Motor neuron (in vitro differentiated cells): ENCODE results near the gene SPP2. TPM values are rescaled to one million over a fixed set of nuclear protein-coding genes. Genes with fewer than 3 reads are reported as not detected.

Experiments used
- ATAC-seq, 8 experiments: fragments of 200-7000 bp; cut with Tn5 transposase; replicated peaks in 6 of 8; 2 replicates each; pipeline ENCODE4 v1.8.0; 2021; ENCODE audit warnings: mild to moderate bottlenecking in 8 of 8, moderate library complexity in 8 of 8
- H3K27ac ChIP-seq, 2 donors: fragments of 250-450 bp; sonication (Bioruptor Pico); 2 replicates each; pipeline ENCODE4 v1.9.0; 2021; ENCODE audit warnings: antibody characterized with exemption in 2 of 2, mild to moderate bottlenecking in 2 of 2, moderate library complexity in 1 of 2
- H3K4me1 ChIP-seq, 2 donors: fragments of 250-450 bp; sonication (Bioruptor Pico); replicated peaks in 1 of 2; 2 replicates each; pipeline ENCODE4 v1.6.1; 2021; ENCODE audit warnings: antibody characterized with exemption in 2 of 2, mild to moderate bottlenecking in 2 of 2, moderate library complexity in 1 of 2
- H3K4me3 ChIP-seq, 5 donors: fragments of 250-450 bp; sonication (Bioruptor Pico); 2 replicates each; pipeline ENCODE4 v1.9.0; 2021; ENCODE audit warnings: antibody characterized with exemption in 5 of 5, mild to moderate bottlenecking in 5 of 5, moderate library complexity in 4 of 5
- WGBS, 10 experiments: fragments of 450-650 bp; shearing (Covaris generic); methylation state at CpG; one replicate each; pipeline ENCODE4 v1.0.0; 2022; 5-methylcytosine and 5-hydroxymethylcytosine counted together
- in situ Hi-C, 9 experiments: fragments of 400-800 bp; cut with MboI; loops; one replicate each; pipeline ENCODE4 v1.15.0; 2021; ENCODE audit warnings: low sequenced_read_pairs in 9 of 9, low pct_unique_long_range_greater_than_20kb in 2 of 9; ENCODE audit not compliant: unreplicated experiment in 9 of 9
- total RNA-seq, 8 experiments: library from RNA; unstranded; fragments of 300-600 nt; gene quantifications; 2 replicates each; pipeline versions ENCODE4 v1.2.3 to v1.2.4, GENCODE V29; 2022

SPP2 gene
- total RNA-seq, 8 experiments from 2014 or later: not detected

GRCh38 chr2:234110219-234110618 is 59.7 kb downstream of the SPP2 start:
- H3K27ac ChIP-seq: no peak overlapping the region
- no peaks in the 10 kb centered on the region for H3K4me1 ChIP-seq
- ATAC-seq: no peak
- no peak overlapping the region for H3K4me3 ChIP-seq
- in situ Hi-C loops: no loop called here

DNA sequence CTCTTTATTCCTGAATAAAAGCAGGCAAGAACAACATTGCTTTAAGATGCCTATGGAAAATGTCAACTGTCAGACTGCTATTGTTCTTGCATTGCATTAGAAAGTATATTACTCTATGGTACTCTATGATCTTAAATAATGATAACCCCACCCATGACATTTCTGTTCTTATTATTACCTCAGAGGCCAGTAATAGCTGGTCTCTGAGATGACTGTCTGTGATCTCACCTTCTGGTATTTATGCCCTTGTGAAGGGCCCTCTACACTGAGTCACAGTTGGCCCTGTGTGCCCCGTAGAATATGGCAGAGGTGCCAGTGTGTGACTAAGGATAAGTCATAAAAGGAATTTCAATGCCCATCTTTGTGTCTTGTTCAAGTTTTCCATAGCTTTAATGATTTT is 61.0 kb downstream of the SPP2 start:
- peak in 2 of 8 experiments; percentile 51 to 85 for ATAC-seq
- WGBS, 10 experiments: 0 to 100% (median 67%) methylated on average over 1 of the region's 1 CpG; no CpG with 5 or more reads in 5 of the 10 experiments
- H3K4me3 ChIP-seq: no peak overlapping the region
- in situ Hi-C loops: no loop called here
- H3K27ac ChIP-seq: no peak overlapping the region
- no peaks in the 10 kb centered on the region for H3K4me1 ChIP-seq

DNA sequence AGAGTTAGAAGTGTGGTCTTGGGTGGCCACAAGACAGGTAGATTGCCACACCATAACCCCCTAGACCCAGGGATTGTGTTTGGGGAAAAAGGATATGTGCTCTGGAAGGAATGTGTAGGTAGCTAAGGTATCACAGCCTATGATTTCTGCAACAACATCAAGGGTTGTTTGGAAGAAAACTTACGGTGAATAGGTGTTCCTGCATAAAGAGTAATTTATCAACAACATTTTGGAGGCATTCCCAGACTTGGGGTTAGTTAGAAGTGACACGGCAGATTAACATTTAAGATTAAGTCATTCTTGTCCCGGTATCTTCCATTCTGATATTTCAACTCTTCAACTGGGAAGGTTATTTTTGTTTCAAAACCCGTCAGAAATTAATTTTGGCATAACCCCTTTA is 65.5 kb downstream of the SPP2 start:
- Histone ChIP-seq H3K27ac (no peak overlapping the region), H3K4me3 (no peak overlapping the region), H3K4me1 (no peaks in the 10 kb centered on the region)
- ATAC-seq: no peak
- WGBS, 10 experiments: 8 to 100% (median 89%) methylated on average over 1 to 4 of the region's 4 CpGs; no CpG with 5 or more reads in 2 of the 10 experiments
- in situ Hi-C loops: no loop called here

DNA sequence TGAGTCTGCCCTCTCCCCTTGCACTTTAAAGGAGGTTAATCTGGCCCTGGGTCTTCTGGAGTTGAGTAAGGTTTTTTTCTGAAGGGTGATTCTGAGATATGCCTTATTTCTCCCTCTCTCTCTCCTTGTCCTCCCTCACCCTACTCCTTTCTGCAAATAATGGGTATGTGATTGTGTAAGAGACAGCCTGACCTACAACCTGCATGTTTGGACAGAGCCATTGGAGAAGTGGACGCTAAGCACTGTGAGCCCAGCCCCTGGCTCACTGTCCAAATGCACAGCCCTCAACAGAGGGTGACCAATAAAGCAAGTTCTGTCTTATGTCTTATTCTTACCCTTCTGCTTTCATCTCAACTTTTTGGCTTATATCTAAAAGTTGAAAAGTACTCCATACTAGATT is 71.5 kb downstream of the SPP2 start:
- Histone ChIP-seq H3K27ac (no peak overlapping the region), H3K4me3 (no peak overlapping the region), H3K4me1 (peaks cover 7 to 16% of the 10 kb centered on the region in 2 donors)
- 57 to 100% methylated on average over 1 of the region's 1 CpG; no CpG with 5 or more reads in 8 of the 10 experiments for WGBS, 10 experiments
- in situ Hi-C loops: no loop called here
- ATAC-seq: no peak

DNA sequence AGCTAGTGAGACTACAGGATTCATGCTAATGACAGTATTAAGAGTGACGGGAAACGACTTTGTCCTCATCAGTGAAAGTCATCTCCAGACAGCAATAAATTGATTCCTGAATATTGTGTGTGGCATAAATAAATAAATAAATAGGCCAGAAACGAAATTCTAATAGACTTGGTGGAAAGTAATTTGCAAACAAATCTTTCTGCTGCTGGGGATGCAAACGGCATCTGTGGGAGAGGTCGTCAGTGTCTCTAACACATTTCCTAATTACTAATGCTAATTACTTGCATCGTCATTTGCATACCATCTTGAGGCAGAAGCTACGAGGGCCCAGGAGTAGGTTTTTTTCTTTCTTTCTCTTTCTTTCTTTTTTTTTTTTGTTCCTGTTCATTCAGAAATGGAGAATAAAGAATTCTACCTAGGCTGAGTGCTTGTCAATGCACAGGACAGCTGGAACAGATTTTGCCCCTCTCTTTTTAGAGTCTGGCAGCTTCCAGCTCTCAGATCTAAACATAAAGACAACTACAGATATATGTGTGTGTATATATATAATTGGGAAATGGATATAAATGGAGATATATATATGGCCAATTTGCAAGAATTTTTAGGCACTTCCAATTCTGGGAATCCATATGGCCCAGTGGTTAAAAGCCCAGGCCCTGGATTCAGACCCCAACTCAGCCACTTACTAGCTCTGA is 75.1 kb downstream of the SPP2 start:
- peak in 4 of 8 experiments; percentile 24 to 62 (median 28) for ATAC-seq
- peaks cover 7 to 16% of the 10 kb centered on the region in 2 donors for H3K4me1 ChIP-seq
- in situ Hi-C loops: loop anchor here in 8 of 9 experiments (25.0 kb wide), 3 partner anchors 362 to 987 kb away; partner anchors contain the start of gene ARL4C (in 1 of the 8)
- no peak overlapping the region for H3K4me3 ChIP-seq
- H3K27ac ChIP-seq: no peak overlapping the region
- 15 to 100% (median 54%) methylated on average over 1 to 7 of the region's 7 CpGs for WGBS, 10 experiments

GRCh38 chr2:234126146-234126470 is 75.6 kb downstream of the SPP2 start:
- ATAC-seq: no peak
- 70 to 100% (median 85%) methylated on average over 1 to 6 of the region's 6 CpGs for whole genome bisulfite sequencing, 10 experiments
- peaks cover 7 to 21% of the 10 kb centered on the region in 2 donors for H3K4me1 ChIP-seq
- H3K27ac ChIP-seq: no peak overlapping the region
- in situ Hi-C loops: loop anchor here in 8 of 9 experiments (25.0 kb wide), 3 partner anchors 361 to 986 kb away; partner anchors contain the start of gene ARL4C (in 1 of the 8)
- no peak overlapping the region for H3K4me3 ChIP-seq

Other genes starting within 250 kb of the SPP2 start
- gene HJURP, start 196.2 kb upstream of the SPP2 start, total RNA-seq: 10 to 100 TPM in 3 of 8 experiments, 1 to 10 TPM in 3, under 1 TPM in 2; 0.71 to 27.9 (median 2.4) TPM
- 1 to 10 TPM in 4 of 8 experiments, under 1 TPM in 3, not detected in 1; 0.16 to 4.1 (median 1.7) TPM for gene TRPM8, start 133.3 kb upstream of the SPP2 start, total RNA-seq